Measurements from ENCODE around the gene SPRR2G. TPM values are rescaled to one million over a fixed set of nuclear protein-coding genes. Genes with fewer than 3 reads are reported as not detected.
"Not testable (repeated sequence)": the region's sequence is repeated elsewhere in the genome, so short reads cannot be mapped to it uniquely, and the experiment has no call there.

Gene SPRR2G
- polyA plus RNA-seq (2013, experiment 1 of 2; ENCODE audit: insufficient read length): not detected
- polyA plus RNA-seq (2013, experiment 2 of 2; ENCODE audit: insufficient read length): not detected

GRCh38 chr1:153150846-153151245 is at the start of gene SPRR2G:
SPRR2G (minus strand) TSS chr1:153150890; CDS start chr1:153150110, 780 bp downstream.
- DNase-seq: no peak

- no peak for DNase-seq
Observed at GRCh38 chr1:153195216-153195615, 44.5 kb upstream of the SPRR2G start.

- no peak for DNase-seq
Observed at GRCh38 chr1:153194331-153195050, 43.8 kb upstream of the SPRR2G start.

- DNase-seq: no peak
Observed at GRCh38 chr1:153192697-153193096, 42.0 kb upstream of the SPRR2G start.

- no peak for DNase-seq
Observed at GRCh38 chr1:153190373-153190772, 39.7 kb upstream of the SPRR2G start.

- not testable (repeated sequence) for DNase-seq
Observed at GRCh38 chr1:153188301-153188700, 37.6 kb upstream of the SPRR2G start.

GRCh38 chr1:153180556-153180955 is 29.9 kb upstream of the SPRR2G start:
- DNase-seq: no peak

GRCh38 chr1:153178922-153179321 is 28.2 kb upstream of the SPRR2G start:
- no peak for DNase-seq

GRCh38 chr1:153174624-153175023 is 23.9 kb upstream of the SPRR2G start:
- DNase-seq: no peak

- DNase-seq: no peak
Observed at GRCh38 chr1:153168686-153169085, 18.0 kb upstream of the SPRR2G start.

GRCh38 chr1:153155541-153155940 is 4.9 kb upstream of the SPRR2G start:
- no peak for DNase-seq

GRCh38 chr1:153152481-153152880 is 1.8 kb upstream of the SPRR2G start:
- DNase-seq: no peak

- no peak for DNase-seq
Observed at GRCh38 chr1:153141377-153141776, 9.3 kb downstream of the SPRR2G start.

GRCh38 chr1:153140484-153140883 is 10.2 kb downstream of the SPRR2G start:
- DNase-seq: no peak

GRCh38 chr1:153133743-153134142 is 16.9 kb downstream of the SPRR2G start:
- DNase-seq: no peak

GRCh38 chr1:153133267-153133666 is 17.4 kb downstream of the SPRR2G start:
- DNase-seq: no peak

- not testable (repeated sequence) for DNase-seq
Observed at GRCh38 chr1:153128688-153129087, 22.0 kb downstream of the SPRR2G start.

- no peak for DNase-seq
Observed at GRCh38 chr1:153127296-153127695, 23.4 kb downstream of the SPRR2G start.

- no peak for DNase-seq
Observed at GRCh38 chr1:153125536-153125935, 25.2 kb downstream of the SPRR2G start.

- DNase-seq: not testable (repeated sequence)
Observed at GRCh38 chr1:153123793-153124192, 26.9 kb downstream of the SPRR2G start.

GRCh38 chr1:153122831-153123421 is 27.8 kb downstream of the SPRR2G start:
- DNase-seq: no peak

- DNase-seq: no peak
Observed at GRCh38 chr1:153120945-153121344, 29.7 kb downstream of the SPRR2G start.

- DNase-seq: no peak
Observed at GRCh38 chr1:153119491-153119971, 31.2 kb downstream of the SPRR2G start.

- DNase-seq: not testable (repeated sequence)
Observed at GRCh38 chr1:153115264-153115663, 35.4 kb downstream of the SPRR2G start.

Measured in fibroblast of skin of scalp (primary cell).